Keratinocyte (primary cell): ENCODE data around the gene WRAP73. TPM values are rescaled to one million over a fixed set of nuclear protein-coding genes. Genes with fewer than 3 reads are reported as not detected.

Source experiments
- DNase-seq: peaks from one replicate; pipeline ENCODE4 v3.0.0-alpha.2; 2011; ENCODE audit warnings: low read depth, missing footprints, low spot score
- FAIRE-seq: peaks from 2 replicates; lab custom pipeline; 2011; peaks lifted over from hg19 to GRCh38; lab: Jason Lieb, UNC
- H2AFZ ChIP-seq: 2 replicates; pipeline ENCODE4 v1.6.0; 2012; ENCODE audit warnings: low read length, control low read depth, inconsistent platforms; ENCODE audit not compliant: control insufficient read depth
- H3K27ac ChIP-seq: 2 replicates; pipeline ENCODE4 v1.5.1; 2011; ENCODE audit warnings: low read length; ENCODE audit not compliant: control insufficient read depth, insufficient read depth
- H3K27me3 ChIP-seq: 3 replicates; pipeline ENCODE4 v1.6.0; 2011; ENCODE audit warnings: low read length; ENCODE audit not compliant: control insufficient read depth, insufficient read depth; ENCODE audit errors: extremely low read depth
- H3K36me3 ChIP-seq, 2 experiments: 2 replicates in 1 of 2; 3 replicates in 1 of 2; pipeline ENCODE4 v1.5.1; 2011; ENCODE audit warnings: low read length in 2 of 2, mild to moderate bottlenecking in 1 of 2; ENCODE audit not compliant: control insufficient read depth in 2 of 2, insufficient read depth in 2 of 2; ENCODE audit errors: extremely low read depth in 1 of 2
- H3K4me1 ChIP-seq: 3 replicates; pipeline ENCODE4 v1.5.1; 2011; ENCODE audit warnings: low read length; ENCODE audit not compliant: control insufficient read depth, insufficient read depth; ENCODE audit errors: extremely low read depth
- H3K4me2 ChIP-seq: 3 replicates; pipeline ENCODE4 v1.6.0; 2011; ENCODE audit warnings: low read depth, low read length; ENCODE audit not compliant: control insufficient read depth, insufficient read depth; ENCODE audit errors: extremely low read depth
- H3K4me3 ChIP-seq, 3 experiments: fragments of 200-600 bp in 1 of 3; sonication (generic) in 1 of 3; 2 replicates in 2 of 3; 3 replicates in 1 of 3; pipeline ENCODE4 v1.5.1; 2011 to 2016; ENCODE audit warnings: low read length in 3 of 3, mild to moderate bottlenecking in 3 of 3, control low read depth in 2 of 3, inconsistent platforms in 1 of 3, low read depth in 1 of 3, mixed read lengths in 1 of 3, mixed run types in 1 of 3, moderate library complexity in 1 of 3; ENCODE audit not compliant: control insufficient read depth in 2 of 3, insufficient read depth in 2 of 3; ENCODE audit errors: extremely low read depth in 1 of 3
- H3K79me2 ChIP-seq: 2 replicates; pipeline ENCODE4 v1.6.0; 2012; ENCODE audit warnings: low read length; ENCODE audit not compliant: control insufficient read depth, insufficient read depth
- H3K9ac ChIP-seq: 3 replicates; pipeline ENCODE4 v1.6.0; 2011; ENCODE audit warnings: low read length; ENCODE audit not compliant: control insufficient read depth, insufficient read depth; ENCODE audit errors: extremely low read depth
- H3K9me1 ChIP-seq: 3 replicates; pipeline ENCODE4 v1.6.0; 2011; ENCODE audit warnings: low read length; ENCODE audit not compliant: control insufficient read depth, insufficient read depth; ENCODE audit errors: extremely low read depth
- H3K9me3 ChIP-seq: 2 replicates; pipeline ENCODE4 v1.5.1; 2012; ENCODE audit warnings: low read depth, low read length; ENCODE audit not compliant: control insufficient read depth
- H4K20me1 ChIP-seq: 3 replicates; pipeline ENCODE4 v1.6.0; 2011; ENCODE audit warnings: low read length; ENCODE audit not compliant: control insufficient read depth, insufficient read depth; ENCODE audit errors: extremely low read depth
- CTCF ChIP-seq, 3 experiments: IDR thresholded peaks in 1 of 3; conservative IDR thresholded peaks in 1 of 3; optimal IDR thresholded peaks in 1 of 3; 2 replicates in 2 of 3; 3 replicates in 1 of 3; pipeline versions ENCODE3 to v1.5.1; 2011; ENCODE audit warnings: low read length in 3 of 3, mild to moderate bottlenecking in 3 of 3, moderate library complexity in 2 of 3, control low read depth in 1 of 3, inconsistent platforms in 1 of 3; ENCODE audit not compliant: insufficient read depth in 2 of 3; ENCODE audit errors: extremely low read depth in 1 of 3
- EZH2 ChIP-seq: IDR thresholded peaks from one replicate; pipeline ENCODE4 v1.6.1; 2012; ENCODE audit warnings: inconsistent platforms, mild to moderate bottlenecking, low read length, moderate library complexity
- dilution Hi-C: fragments of 300-500 bp; cut with MboI; formaldehyde crosslinking; loops from one replicate; pipeline ENCODE4 v1.7.0; 2020; ENCODE audit warnings: low sequenced_read_pairs; ENCODE audit not compliant: extremely low pct_ligation_motif_present
- polyA plus RNA-seq, 5 experiments: library from polyadenylated mRNA; depleted of rRNA in 3 of 5; stranded (reverse) in 3 of 5; stranded (forward) in 1 of 5; unstranded in 1 of 5; fragments of >200 nt; gene quantifications; 1 replicate in 1 of 5; 2 replicates in 3 of 5; 3 replicates in 1 of 5; pipeline versions ENCODE4 v1.2.1 to v1.2.3, GENCODE V29; 2011 to 2012; ENCODE audit warnings: missing spikeins in 2 of 5, low read depth in 1 of 5, low replicate concordance in 1 of 5

Gene WRAP73
- polyA plus RNA-seq, 1 donor (not counting 4 experiments of a cell fraction or from before 2014, with no cell fraction given), result 18.9 TPM

- H3K9me3 ChIP-seq, result no peaks in the 10 kb centered on the region
- DNase-seq (no peak), FAIRE-seq (no peak)
- peaks cover 4% of the 10 kb centered on the region for H3K4me1 ChIP-seq
- H3K4me3 ChIP-seq, result no peak overlapping the region
- no peak overlapping the region for H3K9ac ChIP-seq
- no peaks in the 10 kb centered on the region for H3K9me1 ChIP-seq
- no peak overlapping the region for H3K4me2 ChIP-seq
- no peak for TF ChIP-seq CTCF (optimal IDR thresholded peaks at IDR 0.05 in 1 of 3, IDR thresholded peaks at IDR 0.05 in 1 of 3, conservative IDR thresholded peaks at IDR 0.05 in 1 of 3; ENCODE audit: extremely low read depth in 1 of 3, insufficient read depth in 2 of 3, low read length in 3 of 3)
- no peak for TF ChIP-seq EZH2
- H4K20me1 ChIP-seq, result no peaks in the 10 kb centered on the region
- no peaks in the 10 kb centered on the region for H3K79me2 ChIP-seq
- H3K27me3 ChIP-seq, result no peaks in the 10 kb centered on the region
- dilution Hi-C loops, result no loop called here
- no peak overlapping the region for H2AFZ ChIP-seq
- H3K27ac ChIP-seq, result no peak overlapping the region
- no peaks in the 10 kb centered on the region for H3K36me3 ChIP-seq
Measured at GRCh38 chr1:3603156-3603555, 46.7 kb downstream of the WRAP73 start.

GRCh38 chr1:3602375-3602774 lies 47.5 kb downstream of the WRAP73 start:
- Histone ChIP-seq H3K79me2 (no peaks in the 10 kb centered on the region), H3K9me3 (no peaks in the 10 kb centered on the region), H3K27me3 (no peaks in the 10 kb centered on the region), H3K27ac (no peak overlapping the region), H4K20me1 (no peaks in the 10 kb centered on the region), H3K4me3 (no peak overlapping the region), H3K9ac (no peak overlapping the region), H3K9me1 (no peaks in the 10 kb centered on the region), H3K36me3 (no peaks in the 10 kb centered on the region), H3K4me1 (peaks cover 6% of the 10 kb centered on the region), H3K4me2 (no peak overlapping the region), H2AFZ (no peak overlapping the region)
- TF ChIP-seq EZH2, result no peak
- TF ChIP-seq CTCF (optimal IDR thresholded peaks at IDR 0.05 in 1 of 3, IDR thresholded peaks at IDR 0.05 in 1 of 3, conservative IDR thresholded peaks at IDR 0.05 in 1 of 3; ENCODE audit: extremely low read depth in 1 of 3, insufficient read depth in 2 of 3, low read length in 3 of 3), result no peak
- FAIRE-seq (no peak), DNase-seq (no peak)
- dilution Hi-C loops, result no loop called here
